GM12892 (cell line): ENCODE measurements around the gene PPIL3. TPM values are rescaled to one million over a fixed set of nuclear protein-coding genes. Genes with fewer than 3 reads are reported as not detected.
"Not testable (repeated sequence)": the region's sequence is repeated elsewhere in the genome, so short reads cannot be mapped to it uniquely, and the experiment has no call there.

Source experiments
- DNase-seq: peaks from one replicate; pipeline ENCODE4 v3.0.0; 2011; ENCODE audit not compliant: insufficient read length
- FAIRE-seq: peaks from 2 replicates; lab custom pipeline; 2011; peaks lifted over from hg19 to GRCh38; lab: Jason Lieb, UNC
- POLR2A ChIP-seq: IDR thresholded peaks from 2 replicates; pipeline ENCODE4 v1.6.1; 2011; ENCODE audit warnings: low read depth, low read length, control low read depth
- POLR2AphosphoS5 ChIP-seq: IDR thresholded peaks from 2 replicates; pipeline ENCODE4 v1.6.1; 2011; ENCODE audit warnings: low read depth, low read length, control low read depth
- TAF1 ChIP-seq: IDR thresholded peaks from 2 replicates; pipeline ENCODE4 v1.6.1; 2011; ENCODE audit warnings: low read depth, mild to moderate bottlenecking, control low read depth, low read length, borderline replicate concordance
- polyA plus RNA-seq: library from polyadenylated mRNA; unstranded; fragments of >200 nt; gene quantifications from one replicate; pipeline ENCODE4 v1.2.1, GENCODE V29; 2012; ENCODE audit warnings: missing spikeins, inconsistent platforms; ENCODE audit not compliant: missing spikeins

Gene PPIL3
- 62.6 TPM for polyA plus RNA-seq

- peak; percentile 78; the same call in 1 of the 2 replicates for TF ChIP-seq POLR2A
- TF ChIP-seq POLR2AphosphoS5: peak; percentile 64
- peak; percentile 82; the same call in 1 of the 2 replicates for TF ChIP-seq TAF1
- FAIRE-seq (peak; percentile 96), DNase-seq (peak; percentile 67)
Measured at GRCh38 chr2:200888704-200889625, at the start of gene PPIL3, which contains the start of gene NIF3L1. Gene PPIL3, minus strand, starts transcription at chr2:200889077. Its CDS starts 1,462 bp downstream, at chr2:200887615. Gene NIF3L1, plus strand, starts transcription at chr2:200889371. Its CDS starts 2,573 bp downstream, at chr2:200891944.

DNA sequence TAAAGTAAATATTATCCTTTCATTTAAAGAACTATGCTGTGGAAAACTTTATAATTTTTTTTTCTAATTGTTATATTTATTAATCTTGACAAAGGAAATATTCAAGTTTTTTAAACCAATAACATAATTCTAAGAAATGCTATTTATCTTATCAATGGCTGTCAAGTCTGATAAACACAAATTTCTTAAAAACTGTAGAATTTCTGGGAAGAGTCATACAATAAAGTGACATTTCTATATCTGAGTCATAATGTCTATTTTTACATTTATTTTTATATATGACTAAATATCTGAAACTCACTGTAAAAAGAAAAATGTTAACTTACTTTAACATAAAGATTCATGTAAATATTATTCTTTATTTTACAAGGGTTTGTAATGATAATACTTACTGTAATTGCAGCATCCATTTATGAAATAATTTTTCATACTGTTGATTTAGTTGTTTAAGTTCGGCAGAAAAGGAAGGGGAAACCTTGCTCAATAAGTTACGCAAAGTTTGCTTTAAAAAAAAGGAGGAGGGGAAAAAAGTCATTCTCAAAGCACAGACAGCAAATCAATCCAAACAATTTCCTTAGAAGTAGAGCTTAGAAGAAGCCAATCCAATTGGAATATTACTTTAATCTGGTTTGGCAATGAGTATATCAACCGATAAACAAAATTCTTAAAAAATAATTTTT is 42.2 kb upstream of the PPIL3 start:
- peak; percentile 17 for FAIRE-seq
- TF ChIP-seq TAF1 (no peak), POLR2A (no peak), POLR2AphosphoS5 (no peak)
- no peak for DNase-seq

GRCh38 chr2:200929334-200930249 is 40.7 kb upstream of the PPIL3 start:
- TF ChIP-seq TAF1 (no peak), POLR2A (no peak), POLR2AphosphoS5 (no peak)
- FAIRE-seq (peak; percentile 46), DNase-seq (no peak)

- FAIRE-seq (no peak), DNase-seq (no peak)
- TF ChIP-seq TAF1 (no peak), POLR2AphosphoS5 (no peak), POLR2A (no peak)
Measured at GRCh38 chr2:200922439-200922838, 33.6 kb upstream of the PPIL3 start.

DNA sequence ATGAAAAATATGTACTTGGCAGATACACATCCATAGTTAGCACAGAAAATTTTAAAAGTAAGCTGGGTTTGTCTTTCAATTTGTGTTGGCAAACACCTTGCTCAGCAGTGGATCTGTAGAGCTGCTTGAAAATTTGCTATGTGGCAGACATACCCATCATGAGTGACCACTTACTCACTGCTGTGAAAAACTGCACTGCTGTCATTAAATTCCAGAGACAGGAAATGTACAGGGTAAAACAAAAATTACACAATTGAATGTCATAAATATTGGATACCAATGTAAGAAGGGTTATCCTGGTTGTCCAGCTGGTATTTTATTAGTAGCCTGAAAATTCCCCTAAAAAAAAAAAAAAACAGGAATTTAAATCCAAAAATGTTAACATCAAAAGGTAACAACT is 24.8 kb upstream of the PPIL3 start:
- no peak for DNase-seq
- TF ChIP-seq POLR2AphosphoS5 (no peak), TAF1 (no peak), POLR2A (no peak)
- no peak for FAIRE-seq

DNA sequence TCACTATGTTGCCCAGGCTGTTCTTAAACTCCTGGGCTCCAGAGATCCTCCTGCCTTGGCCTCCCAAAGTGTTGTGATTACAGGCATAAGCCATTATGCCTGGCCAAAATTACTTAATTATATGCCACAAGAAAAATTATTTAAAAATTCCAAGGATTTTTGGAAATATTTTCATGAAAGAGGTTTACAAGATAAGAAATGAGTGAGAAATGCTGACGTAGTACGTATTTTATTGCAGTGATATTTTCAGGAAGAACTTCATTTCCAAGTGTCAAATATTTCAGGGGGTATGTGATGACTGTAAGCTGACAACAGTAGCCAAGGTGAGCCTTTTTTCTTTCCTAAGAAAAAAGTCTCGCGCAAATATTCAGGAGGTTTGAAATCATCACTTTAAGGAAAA is 21.1 kb upstream of the PPIL3 start:
- no peak for TF ChIP-seq POLR2AphosphoS5
- no peak for TF ChIP-seq TAF1
- TF ChIP-seq POLR2A: no peak
- FAIRE-seq (no peak), DNase-seq (no peak)

DNA sequence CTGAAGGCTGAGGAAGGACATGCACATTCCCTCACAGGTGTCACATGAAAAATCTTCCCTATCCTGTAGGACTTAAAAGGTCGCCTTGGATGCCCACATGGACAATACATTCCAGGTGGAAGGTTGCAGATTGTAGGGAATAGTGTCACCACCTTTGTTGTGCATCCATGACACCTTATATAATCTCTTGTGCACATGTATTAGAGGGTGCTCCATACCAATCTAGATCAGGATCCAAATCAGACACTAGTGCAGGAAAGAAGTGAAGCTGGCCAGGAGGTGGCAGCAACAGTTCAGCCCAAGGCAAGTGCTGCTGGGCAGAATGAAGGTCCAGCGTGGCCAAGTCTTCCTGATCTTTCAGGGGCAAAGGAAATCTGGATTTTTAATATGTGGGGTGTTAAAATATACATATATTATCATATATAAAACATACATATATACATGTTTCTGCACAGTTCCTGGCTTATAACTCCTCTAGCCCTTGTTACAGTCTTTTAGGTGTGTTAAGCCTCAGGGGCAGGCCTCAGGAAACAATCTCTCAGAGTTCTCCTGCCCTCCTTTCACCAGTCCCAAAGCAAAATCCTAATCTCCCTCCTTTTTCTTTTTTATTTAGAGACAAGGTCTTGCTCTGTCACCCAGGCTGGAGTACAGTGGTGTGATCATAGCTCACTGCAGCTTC is 16.9 kb upstream of the PPIL3 start:
- TF ChIP-seq POLR2AphosphoS5: no peak
- peak; percentile 23 for DNase-seq
- peak; percentile 77 for FAIRE-seq

GRCh38 chr2:200901459-200902072 is 12.7 kb upstream of the PPIL3 start:
- peak; percentile 80 for FAIRE-seq
- TF ChIP-seq POLR2A: no peak
- no peak for TF ChIP-seq POLR2AphosphoS5
- no peak for TF ChIP-seq TAF1
- DNase-seq: peak; percentile 49

GRCh38 chr2:200899482-200899881 is 10.6 kb upstream of the PPIL3 start:
- TF ChIP-seq POLR2AphosphoS5: no peak
- no peak for TF ChIP-seq TAF1
- TF ChIP-seq POLR2A: no peak
- no peak for DNase-seq
- FAIRE-seq: no peak

DNA sequence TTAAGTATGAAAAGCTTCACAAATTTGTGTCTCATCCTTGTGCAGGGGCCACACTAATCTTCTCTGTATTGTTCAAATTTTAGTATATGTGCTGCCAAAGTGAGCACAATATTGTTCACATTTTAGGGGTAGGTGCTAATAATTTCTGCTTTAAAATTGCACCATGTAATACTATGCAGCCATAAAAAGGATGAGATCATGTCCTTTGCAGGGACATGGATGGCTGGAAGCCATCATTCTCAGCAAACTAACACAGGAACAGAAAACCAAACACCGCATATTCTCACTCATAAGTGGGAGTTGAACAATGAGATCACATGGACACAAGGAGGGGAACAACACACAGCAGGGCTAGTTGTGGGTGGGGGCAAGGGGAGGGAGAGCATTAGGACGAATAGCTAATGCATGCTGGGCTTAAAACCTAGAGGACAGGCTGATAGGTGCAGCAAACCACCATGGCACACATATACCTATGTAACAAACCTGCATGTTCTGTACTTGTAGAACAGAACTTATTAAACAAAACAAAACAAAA is 7.1 kb downstream of the PPIL3 start:
- not testable (repeated sequence) for DNase-seq, FAIRE-seq
